ENCODE results near the gene LRP6.

Gene LRP6

DNA sequence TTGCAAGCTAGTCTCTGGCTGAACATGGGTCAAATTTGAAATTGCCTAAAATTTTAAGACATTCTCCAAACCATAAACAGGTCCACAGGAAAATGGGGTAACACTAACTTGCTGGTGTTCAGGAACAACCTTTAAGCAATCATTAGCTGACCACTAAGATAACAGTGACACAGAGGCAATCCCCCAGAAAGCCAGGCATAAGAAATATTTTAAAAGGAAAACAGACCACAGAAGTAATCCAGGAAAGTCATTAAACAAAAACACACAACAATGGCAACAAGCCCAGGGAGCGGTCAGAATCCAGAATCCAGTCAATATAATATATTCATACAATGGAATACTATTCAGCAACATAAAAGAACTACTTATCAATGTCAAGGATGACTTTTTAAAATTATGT, 59.1 kb downstream of the LRP6 start:
- Histone ChIP-seq H3K9ac (ENCODE audit: low read depth in 1 of 2, low read length in 2 of 2) (no peak overlapping the region), H3K27ac (ENCODE audit: low read depth, low read length) (no peak overlapping the region), H3K4me1 (ENCODE audit: control insufficient read depth in 1 of 2, insufficient read depth in 2 of 2, low read length in 2 of 2) (peaks cover 0 to 4% of the 10 kb centered on the region in 2 donors), H3K27me3 (ENCODE audit: control insufficient read depth in 1 of 2, insufficient read depth in 2 of 2, low read length in 2 of 2) (no peaks in the 10 kb centered on the region), H3K4me3 (ENCODE audit: low read depth in 1 of 2, low read length in 2 of 2) (no peak overlapping the region), H3K36me3 (ENCODE audit: control insufficient read depth in 1 of 2, insufficient read depth in 2 of 2, low read length in 2 of 2) (no peaks in the 10 kb centered on the region), H3K9me3 (ENCODE audit: control insufficient read depth in 1 of 2, low read length in 2 of 2) (no peaks in the 10 kb centered on the region)

DNA sequence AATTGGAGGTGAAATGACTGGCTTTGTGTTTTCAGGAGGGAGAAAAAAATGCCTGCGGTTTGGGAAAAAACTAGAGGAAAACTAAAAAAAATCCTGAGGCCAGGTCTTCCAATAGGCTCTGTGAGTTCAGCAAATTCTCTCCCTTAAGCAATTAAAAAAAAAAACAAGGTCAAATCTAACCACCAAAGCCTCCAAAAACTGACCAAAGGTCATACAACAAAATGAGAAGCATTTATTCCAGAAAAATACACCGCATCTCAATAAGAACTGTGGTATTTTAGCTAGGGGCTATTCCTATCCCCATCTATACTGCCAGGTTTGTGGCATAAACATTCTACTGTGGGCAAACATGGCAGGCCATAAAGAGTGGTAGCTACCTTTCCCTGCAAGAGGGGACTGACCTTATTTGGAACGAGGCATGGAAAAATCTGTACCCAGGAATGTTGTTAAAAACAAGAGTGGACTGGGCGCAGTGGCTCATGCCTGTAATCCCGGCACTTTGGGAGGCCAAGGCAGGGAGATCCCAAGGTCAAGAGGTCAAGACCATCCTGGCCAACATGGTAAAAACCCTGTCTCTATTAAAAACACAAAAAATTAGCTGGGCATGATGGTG, 60.0 kb downstream of the LRP6 start:
- Histone ChIP-seq H3K9me3 (ENCODE audit: control insufficient read depth in 1 of 2, low read length in 2 of 2) (no peaks in the 10 kb centered on the region), H3K4me3 (ENCODE audit: low read depth in 1 of 2, low read length in 2 of 2) (no peak overlapping the region), H3K27me3 (ENCODE audit: control insufficient read depth in 1 of 2, insufficient read depth in 2 of 2, low read length in 2 of 2) (no peaks in the 10 kb centered on the region), H3K27ac (ENCODE audit: low read depth, low read length) (no peak overlapping the region), H3K36me3 (ENCODE audit: control insufficient read depth in 1 of 2, insufficient read depth in 2 of 2, low read length in 2 of 2) (no peaks in the 10 kb centered on the region), H3K9ac (ENCODE audit: low read depth in 1 of 2, low read length in 2 of 2) (no peak overlapping the region), H3K4me1 (ENCODE audit: control insufficient read depth in 1 of 2, insufficient read depth in 2 of 2, low read length in 2 of 2) (no peaks in the 10 kb centered on the region)

DNA sequence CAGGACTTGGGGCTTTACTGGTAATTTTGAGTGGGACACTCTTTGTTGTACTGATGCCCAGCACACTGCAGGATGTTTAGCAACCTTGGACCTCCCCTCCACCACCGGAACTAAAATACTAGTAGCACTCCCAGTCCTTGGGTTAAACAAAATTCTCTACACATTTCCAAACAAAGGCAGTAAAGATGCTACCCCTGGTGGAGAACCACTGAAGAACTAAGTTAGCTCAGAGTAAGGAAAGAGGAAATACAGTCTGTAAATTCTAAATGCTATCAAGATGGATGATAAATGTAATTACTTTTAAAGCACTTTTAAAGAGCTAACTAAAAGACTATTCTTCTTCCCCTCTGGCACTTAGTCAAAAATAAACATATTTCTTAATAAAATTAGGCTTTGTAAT, 64.1 kb downstream of the LRP6 start:
- Histone ChIP-seq H3K9ac (ENCODE audit: low read depth in 1 of 2, low read length in 2 of 2) (no peak overlapping the region), H3K27me3 (ENCODE audit: control insufficient read depth in 1 of 2, insufficient read depth in 2 of 2, low read length in 2 of 2) (no peaks in the 10 kb centered on the region), H3K36me3 (ENCODE audit: control insufficient read depth in 1 of 2, insufficient read depth in 2 of 2, low read length in 2 of 2) (peaks cover 0 to 11% of the 10 kb centered on the region in 2 donors), H3K4me1 (ENCODE audit: control insufficient read depth in 1 of 2, insufficient read depth in 2 of 2, low read length in 2 of 2) (no peaks in the 10 kb centered on the region), H3K4me3 (ENCODE audit: low read depth in 1 of 2, low read length in 2 of 2) (no peak overlapping the region), H3K27ac (ENCODE audit: low read depth, low read length) (no peak overlapping the region), H3K9me3 (ENCODE audit: control insufficient read depth in 1 of 2, low read length in 2 of 2) (peaks cover 0 to 2% of the 10 kb centered on the region in 2 donors)

DNA sequence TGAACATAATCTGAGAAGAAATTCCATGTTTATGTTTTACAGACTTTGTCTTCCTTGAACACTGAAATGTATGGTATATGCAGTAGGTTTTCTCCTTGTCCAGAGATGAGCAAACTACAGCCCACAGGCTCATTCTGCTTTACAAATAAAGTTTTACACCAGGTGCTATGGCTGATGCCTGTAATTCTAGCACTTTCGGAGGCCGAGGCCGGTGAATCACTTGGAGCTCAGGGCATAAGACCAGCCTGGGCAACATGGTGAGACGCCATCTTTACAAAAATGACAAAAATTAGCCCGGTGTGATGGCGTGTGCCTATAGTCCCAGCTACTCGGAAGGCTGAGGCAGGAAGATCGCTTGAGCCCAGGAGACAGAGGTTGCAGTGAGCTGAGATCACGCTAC, 64.7 kb downstream of the LRP6 start:
- Histone ChIP-seq H3K4me1 (ENCODE audit: control insufficient read depth in 1 of 2, insufficient read depth in 2 of 2, low read length in 2 of 2) (no peaks in the 10 kb centered on the region), H3K27me3 (ENCODE audit: control insufficient read depth in 1 of 2, insufficient read depth in 2 of 2, low read length in 2 of 2) (no peaks in the 10 kb centered on the region), H3K9me3 (ENCODE audit: control insufficient read depth in 1 of 2, low read length in 2 of 2) (peaks cover 0 to 2% of the 10 kb centered on the region in 2 donors), H3K36me3 (ENCODE audit: control insufficient read depth in 1 of 2, insufficient read depth in 2 of 2, low read length in 2 of 2) (peaks cover 0 to 11% of the 10 kb centered on the region in 2 donors), H3K9ac (ENCODE audit: low read depth in 1 of 2, low read length in 2 of 2) (no peak overlapping the region), H3K27ac (ENCODE audit: low read depth, low read length) (no peak overlapping the region), H3K4me3 (ENCODE audit: low read depth in 1 of 2, low read length in 2 of 2) (no peak overlapping the region)

DNA sequence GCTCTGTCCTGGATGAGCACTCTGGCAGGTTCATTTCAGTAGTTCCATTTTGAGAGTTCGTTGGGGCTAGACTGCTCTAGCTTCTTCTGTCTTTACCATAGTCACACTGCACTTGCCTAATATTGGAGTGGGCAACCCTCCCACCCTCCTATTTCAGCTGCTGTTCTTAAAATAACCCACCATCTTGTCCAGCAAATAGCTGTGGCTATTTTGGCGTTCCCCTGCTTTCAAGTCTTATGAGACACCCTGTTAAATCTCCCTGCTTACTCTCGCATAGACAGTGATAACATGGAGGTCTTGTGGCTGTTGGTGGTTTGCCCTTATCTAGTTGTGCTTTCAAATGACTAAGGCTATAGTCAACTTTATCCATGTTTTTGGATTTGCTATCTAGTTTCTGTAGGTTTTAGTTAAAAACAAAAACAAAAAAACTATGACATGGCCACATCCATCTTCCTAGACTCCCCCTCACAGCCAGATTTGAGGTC, 65.5 kb downstream of the LRP6 start:
- Histone ChIP-seq H3K36me3 (ENCODE audit: control insufficient read depth in 1 of 2, insufficient read depth in 2 of 2, low read length in 2 of 2) (peaks cover 0 to 11% of the 10 kb centered on the region in 2 donors), H3K9me3 (ENCODE audit: control insufficient read depth in 1 of 2, low read length in 2 of 2) (peaks cover 0 to 2% of the 10 kb centered on the region in 2 donors), H3K27me3 (ENCODE audit: control insufficient read depth in 1 of 2, insufficient read depth in 2 of 2, low read length in 2 of 2) (no peaks in the 10 kb centered on the region), H3K4me3 (ENCODE audit: low read depth in 1 of 2, low read length in 2 of 2) (no peak overlapping the region), H3K27ac (ENCODE audit: low read depth, low read length) (no peak overlapping the region), H3K4me1 (ENCODE audit: control insufficient read depth in 1 of 2, insufficient read depth in 2 of 2, low read length in 2 of 2) (no peaks in the 10 kb centered on the region), H3K9ac (ENCODE audit: low read depth in 1 of 2, low read length in 2 of 2) (no peak overlapping the region)

DNA sequence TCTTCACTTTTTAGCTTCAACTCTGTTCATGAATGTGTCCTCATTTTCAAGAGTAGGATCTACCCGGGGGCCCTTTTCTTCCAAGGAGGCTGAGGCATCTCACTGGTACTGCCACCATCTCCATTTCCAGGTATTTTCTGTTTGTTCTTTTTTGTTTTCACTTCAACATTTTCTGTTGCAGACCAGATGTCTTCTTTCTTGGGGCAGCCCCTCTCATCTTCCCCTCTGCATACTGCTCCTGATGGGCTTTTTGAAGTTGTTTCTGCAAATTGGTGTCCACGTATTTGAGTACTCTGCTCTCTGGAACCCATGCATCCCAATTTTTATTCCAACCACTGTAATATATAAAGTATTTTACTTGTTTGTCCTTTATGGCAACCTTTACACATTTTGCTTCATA, 66.5 kb downstream of the LRP6 start:
- peaks cover 0 to 2% of the 10 kb centered on the region in 2 donors for H3K9me3 ChIP-seq (ENCODE audit: control insufficient read depth in 1 of 2, low read length in 2 of 2)
- H3K9ac ChIP-seq (ENCODE audit: low read depth in 1 of 2, low read length in 2 of 2): no peak overlapping the region
- H3K4me1 ChIP-seq (ENCODE audit: control insufficient read depth in 1 of 2, insufficient read depth in 2 of 2, low read length in 2 of 2): no peaks in the 10 kb centered on the region
- H3K36me3 ChIP-seq (ENCODE audit: control insufficient read depth in 1 of 2, insufficient read depth in 2 of 2, low read length in 2 of 2): peaks cover 0 to 11% of the 10 kb centered on the region in 2 donors
- H3K27ac ChIP-seq (ENCODE audit: low read depth, low read length): no peak overlapping the region
- no peaks in the 10 kb centered on the region for H3K27me3 ChIP-seq (ENCODE audit: control insufficient read depth in 1 of 2, insufficient read depth in 2 of 2, low read length in 2 of 2)
- no peak overlapping the region for H3K4me3 ChIP-seq (ENCODE audit: low read depth in 1 of 2, low read length in 2 of 2)

DNA sequence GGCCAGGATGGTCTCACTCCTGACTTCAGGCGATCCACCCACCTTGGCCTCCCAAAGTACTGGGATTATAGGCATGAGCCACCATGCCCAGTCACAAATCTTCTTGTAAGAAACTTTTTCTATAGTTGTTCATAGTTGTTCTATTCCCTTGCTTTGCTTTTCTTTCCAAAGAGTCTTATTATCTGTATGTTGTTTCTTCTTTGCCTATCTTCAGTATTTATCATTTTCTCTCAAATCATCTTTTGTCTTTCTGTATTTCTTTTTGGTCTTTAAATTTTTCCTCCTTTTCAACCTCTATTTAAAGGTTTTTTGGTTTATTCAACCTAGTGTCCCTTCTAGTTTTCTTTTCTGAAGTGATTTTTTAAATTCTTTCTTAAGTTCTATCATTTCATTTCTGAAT, 68.7 kb downstream of the LRP6 start:
- Histone ChIP-seq H3K36me3 (ENCODE audit: control insufficient read depth in 1 of 2, insufficient read depth in 2 of 2, low read length in 2 of 2) (peaks cover 0 to 11% of the 10 kb centered on the region in 2 donors), H3K9ac (ENCODE audit: low read depth in 1 of 2, low read length in 2 of 2) (no peak overlapping the region), H3K4me1 (ENCODE audit: control insufficient read depth in 1 of 2, insufficient read depth in 2 of 2, low read length in 2 of 2) (no peaks in the 10 kb centered on the region)

DNA sequence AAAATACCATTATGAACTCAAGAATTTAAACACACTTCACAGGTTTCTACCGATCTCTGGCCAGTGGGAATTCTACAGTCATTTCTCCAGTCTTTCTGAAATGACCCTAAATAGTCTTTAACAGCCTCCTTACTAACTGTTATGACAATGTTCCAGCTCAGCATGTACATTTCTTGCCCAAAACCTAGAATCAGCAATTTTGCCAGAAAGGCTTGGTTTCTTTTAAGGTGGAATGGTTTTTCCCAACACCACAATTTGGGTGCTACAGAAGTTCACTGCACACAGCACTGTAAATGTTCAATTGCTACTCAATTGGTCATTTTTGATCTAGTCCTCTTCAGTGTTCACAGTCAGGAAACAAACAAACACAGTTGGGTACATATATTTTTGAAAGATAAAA, 69.7 kb downstream of the LRP6 start:
- Histone ChIP-seq H3K4me1 (ENCODE audit: control insufficient read depth in 1 of 2, insufficient read depth in 2 of 2, low read length in 2 of 2) (no peaks in the 10 kb centered on the region), H3K27ac (ENCODE audit: low read depth, low read length) (no peak overlapping the region), H3K9me3 (ENCODE audit: control insufficient read depth in 1 of 2, low read length in 2 of 2) (peaks cover 0 to 2% of the 10 kb centered on the region in 2 donors), H3K36me3 (ENCODE audit: control insufficient read depth in 1 of 2, insufficient read depth in 2 of 2, low read length in 2 of 2) (peaks cover 0 to 11% of the 10 kb centered on the region in 2 donors), H3K9ac (ENCODE audit: low read depth in 1 of 2, low read length in 2 of 2) (no peak overlapping the region), H3K27me3 (ENCODE audit: control insufficient read depth in 1 of 2, insufficient read depth in 2 of 2, low read length in 2 of 2) (no peaks in the 10 kb centered on the region), H3K4me3 (ENCODE audit: low read depth in 1 of 2, low read length in 2 of 2) (no peak overlapping the region)

More for the DNA sequence above, 68.7 kb downstream of the LRP6 start:
- no peak overlapping the region for H3K4me3 ChIP-seq (ENCODE audit: low read depth in 1 of 2, low read length in 2 of 2)
- no peak overlapping the region for H3K27ac ChIP-seq (ENCODE audit: low read depth, low read length)
- peaks cover 0 to 2% of the 10 kb centered on the region in 2 donors for H3K9me3 ChIP-seq (ENCODE audit: control insufficient read depth in 1 of 2, low read length in 2 of 2)
- H3K27me3 ChIP-seq (ENCODE audit: control insufficient read depth in 1 of 2, insufficient read depth in 2 of 2, low read length in 2 of 2): no peaks in the 10 kb centered on the region

DNA sequence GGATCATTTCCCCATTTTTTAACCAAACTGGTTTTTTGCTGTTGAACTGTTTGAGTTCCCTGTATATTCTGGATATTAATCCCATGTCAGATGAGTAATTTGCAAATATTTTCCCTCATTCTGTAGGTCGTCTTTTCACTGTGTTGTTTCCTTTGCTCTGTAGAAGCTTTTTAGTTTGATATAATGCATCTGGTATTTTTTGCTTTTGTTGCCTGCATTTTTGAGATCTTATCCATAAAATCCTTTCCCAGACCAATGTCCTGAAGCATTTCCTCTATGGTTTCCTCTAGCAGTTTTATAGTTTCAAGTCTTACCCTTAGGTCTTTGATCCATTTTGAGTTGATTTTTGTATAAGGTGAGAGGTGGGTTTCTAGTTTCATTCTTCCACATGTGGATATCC, 71.3 kb downstream of the LRP6 start:
- Histone ChIP-seq H3K9me3 (ENCODE audit: control insufficient read depth in 1 of 2, low read length in 2 of 2) (peaks cover 0 to 2% of the 10 kb centered on the region in 2 donors), H3K36me3 (ENCODE audit: control insufficient read depth in 1 of 2, insufficient read depth in 2 of 2, low read length in 2 of 2) (peaks cover 0 to 6% of the 10 kb centered on the region in 2 donors), H3K4me3 (ENCODE audit: low read depth in 1 of 2, low read length in 2 of 2) (no peak overlapping the region), H3K4me1 (ENCODE audit: control insufficient read depth in 1 of 2, insufficient read depth in 2 of 2, low read length in 2 of 2) (no peaks in the 10 kb centered on the region), H3K27me3 (ENCODE audit: control insufficient read depth in 1 of 2, insufficient read depth in 2 of 2, low read length in 2 of 2) (no peaks in the 10 kb centered on the region), H3K27ac (ENCODE audit: low read depth, low read length) (no peak overlapping the region), H3K9ac (ENCODE audit: low read depth in 1 of 2, low read length in 2 of 2) (no peak overlapping the region)

DNA sequence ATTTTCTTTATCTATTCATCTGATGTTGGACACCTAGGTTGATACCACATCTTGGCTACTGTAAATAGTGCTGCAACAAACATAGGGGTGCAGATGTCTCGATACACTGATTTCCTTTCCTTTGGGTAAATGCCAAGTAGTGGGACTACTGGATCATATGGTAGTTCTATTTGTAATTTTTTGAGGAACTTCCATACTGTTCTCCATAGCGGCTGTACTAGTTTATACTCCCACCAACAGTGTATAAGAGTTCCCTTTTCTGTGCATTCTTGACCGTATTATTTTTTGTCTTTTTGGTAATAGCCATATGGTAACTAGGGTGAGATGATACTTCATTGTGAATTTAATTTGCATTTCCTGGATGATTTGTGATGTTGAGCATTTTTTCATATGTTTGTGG, 71.8 kb downstream of the LRP6 start:
- H3K9me3 ChIP-seq (ENCODE audit: control insufficient read depth in 1 of 2, low read length in 2 of 2): peaks cover 0 to 2% of the 10 kb centered on the region in 2 donors
- H3K4me3 ChIP-seq (ENCODE audit: low read depth in 1 of 2, low read length in 2 of 2): no peak overlapping the region
- no peak overlapping the region for H3K27ac ChIP-seq (ENCODE audit: low read depth, low read length)
- no peaks in the 10 kb centered on the region for H3K27me3 ChIP-seq (ENCODE audit: control insufficient read depth in 1 of 2, insufficient read depth in 2 of 2, low read length in 2 of 2)
- peaks cover 0 to 6% of the 10 kb centered on the region in 2 donors for H3K36me3 ChIP-seq (ENCODE audit: control insufficient read depth in 1 of 2, insufficient read depth in 2 of 2, low read length in 2 of 2)
- H3K9ac ChIP-seq (ENCODE audit: low read depth in 1 of 2, low read length in 2 of 2): no peak overlapping the region
- H3K4me1 ChIP-seq (ENCODE audit: control insufficient read depth in 1 of 2, insufficient read depth in 2 of 2, low read length in 2 of 2): no peaks in the 10 kb centered on the region
